Chondrocyte (in vitro differentiated cells): Measurements from ENCODE around the gene EMC1. TPM values are rescaled to one million over a fixed set of nuclear protein-coding genes. Genes with fewer than 3 reads are reported as not detected.
"Not testable (repeated sequence)": the region's sequence is repeated elsewhere in the genome, so short reads cannot be mapped to it uniquely, and the experiment has no call there.

Experiments
- DNase-seq: peaks from one replicate; pipeline ENCODE4 v3.0.0; 2021; ENCODE audit warnings: mixed read lengths, low spot score
- H3K27ac Mint-ChIP-seq: one replicate; pipeline ENCODE4 v1.8.0; 2021; ENCODE audit warnings: mild to moderate bottlenecking, moderate library complexity, mixed read lengths; ENCODE audit not compliant: unreplicated experiment
- H3K27me3 Mint-ChIP-seq: 2 replicates; pipeline ENCODE4 v1.8.0; 2021; ENCODE audit warnings: low read depth, mixed read lengths
- H3K36me3 Mint-ChIP-seq: 2 replicates; pipeline ENCODE4 v1.8.0; 2021; ENCODE audit warnings: low read depth, mixed read lengths
- H3K4me1 Mint-ChIP-seq: 2 replicates; pipeline ENCODE4 v1.8.0; 2021; ENCODE audit warnings: low read depth, mild to moderate bottlenecking, mixed read lengths
- H3K4me3 Mint-ChIP-seq: one replicate; pipeline ENCODE4 v1.8.0; 2021; ENCODE audit warnings: mild to moderate bottlenecking, moderate library complexity, mixed read lengths; ENCODE audit not compliant: unreplicated experiment
- H3K9me3 Mint-ChIP-seq: 2 replicates; pipeline ENCODE4 v1.8.0; 2021; ENCODE audit warnings: low read depth, mixed read lengths
- long read RNA-seq: library from polyadenylated mRNA; stranded (forward); transcript quantifications from one replicate; pipeline ENCODE4 v2.0.0, GENCODE V29; 2021
- total RNA-seq: library from RNA; stranded (reverse); gene quantifications from 3 replicates; pipeline ENCODE4 v1.2.1, GENCODE V29; 2021
- TF ChIP-seq, protein P1 (sequence below): fragments of 200-600 bp; sonication (generic); IDR thresholded peaks from 2 replicates; pipeline ENCODE4 v1.5.0; 2021; ENCODE audit warnings: antibody characterized with exemption, mild to moderate bottlenecking, moderate library complexity

The EMC1 gene
- 51.9 to 55.6 TPM (median 55.2 TPM) in 3 replicates for total RNA-seq
- long read RNA-seq, full-length matches to known transcripts = 115 of 156 reads
- long read RNA-seq, partial matches to known transcripts = 13 of 156 reads
- long read RNA-seq, other reads (novel, unspliced or antisense) = 28 of 156 reads

DNA sequence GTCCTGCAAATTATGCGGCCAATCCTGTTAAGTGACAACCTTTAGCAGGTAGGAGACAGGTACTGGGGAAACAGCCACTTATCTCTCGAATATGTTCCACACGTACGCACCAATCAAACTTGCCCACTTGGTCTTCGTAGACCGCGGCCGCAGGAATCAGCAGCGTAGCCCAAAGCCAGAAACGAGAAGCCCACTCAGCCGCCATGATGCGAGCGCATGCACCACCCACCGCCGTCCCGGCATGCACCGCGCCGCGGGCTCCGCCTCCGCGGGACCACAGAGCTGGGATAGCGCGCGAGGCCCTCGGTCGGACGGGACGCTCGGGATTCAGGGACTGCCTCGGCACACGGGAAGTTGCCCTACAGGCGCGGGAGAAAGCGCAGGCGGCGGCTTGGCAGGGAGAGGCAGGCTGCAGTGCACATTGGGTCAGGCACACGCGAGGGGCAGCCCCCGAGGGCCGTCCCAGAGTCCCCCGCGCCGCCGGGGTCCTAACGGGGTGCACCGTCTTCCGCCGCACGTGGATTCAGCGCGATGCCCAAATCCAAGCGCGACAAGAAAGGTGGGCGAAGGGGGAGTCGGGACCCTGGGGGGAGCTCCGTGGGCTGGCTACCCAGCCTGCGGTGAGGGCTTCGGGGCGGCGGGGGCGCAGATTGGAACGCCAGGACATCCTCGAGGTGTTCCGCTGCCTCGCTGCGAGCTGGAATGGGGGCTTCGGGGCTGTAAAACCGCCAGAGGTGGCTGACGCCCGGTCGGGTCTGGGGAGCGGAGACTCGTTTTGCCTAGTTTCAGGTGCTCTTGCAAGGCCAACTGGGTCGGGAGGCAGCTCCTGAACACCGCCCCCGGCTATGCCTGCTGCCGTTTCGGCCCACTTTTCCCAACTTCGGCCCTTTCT lies at the start of gene EMC1, which contains the start of gene MRTO4:
EMC1 (minus strand) TSS at position 220 of the 892 bp plus-strand sequence; CDS start at position 205, 15 bp downstream.
MRTO4 (plus strand) TSS at position 501 of the 892 bp plus-strand sequence; CDS start at position 532, 31 bp downstream.
- no peaks in the 10 kb centered on the region for H3K27me3 Mint-ChIP-seq
- H3K9me3 Mint-ChIP-seq = no peaks in the 10 kb centered on the region
- H3K4me1 Mint-ChIP-seq = peaks cover 25% of the 10 kb centered on the region
- H3K36me3 Mint-ChIP-seq = no peaks in the 10 kb centered on the region
- H3K27ac Mint-ChIP-seq = peak within 1 kb of the TSS; percentile 96
- H3K4me3 Mint-ChIP-seq = peak within 1 kb of the TSS; percentile 98
- TF ChIP-seq, protein P1, sequence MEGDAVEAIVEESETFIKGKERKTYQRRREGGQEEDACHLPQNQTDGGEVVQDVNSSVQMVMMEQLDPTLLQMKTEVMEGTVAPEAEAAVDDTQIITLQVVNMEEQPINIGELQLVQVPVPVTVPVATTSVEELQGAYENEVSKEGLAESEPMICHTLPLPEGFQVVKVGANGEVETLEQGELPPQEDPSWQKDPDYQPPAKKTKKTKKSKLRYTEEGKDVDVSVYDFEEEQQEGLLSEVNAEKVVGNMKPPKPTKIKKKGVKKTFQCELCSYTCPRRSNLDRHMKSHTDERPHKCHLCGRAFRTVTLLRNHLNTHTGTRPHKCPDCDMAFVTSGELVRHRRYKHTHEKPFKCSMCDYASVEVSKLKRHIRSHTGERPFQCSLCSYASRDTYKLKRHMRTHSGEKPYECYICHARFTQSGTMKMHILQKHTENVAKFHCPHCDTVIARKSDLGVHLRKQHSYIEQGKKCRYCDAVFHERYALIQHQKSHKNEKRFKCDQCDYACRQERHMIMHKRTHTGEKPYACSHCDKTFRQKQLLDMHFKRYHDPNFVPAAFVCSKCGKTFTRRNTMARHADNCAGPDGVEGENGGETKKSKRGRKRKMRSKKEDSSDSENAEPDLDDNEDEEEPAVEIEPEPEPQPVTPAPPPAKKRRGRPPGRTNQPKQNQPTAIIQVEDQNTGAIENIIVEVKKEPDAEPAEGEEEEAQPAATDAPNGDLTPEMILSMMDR = no peak
- DNase-seq = peak; percentile 96

DNA sequence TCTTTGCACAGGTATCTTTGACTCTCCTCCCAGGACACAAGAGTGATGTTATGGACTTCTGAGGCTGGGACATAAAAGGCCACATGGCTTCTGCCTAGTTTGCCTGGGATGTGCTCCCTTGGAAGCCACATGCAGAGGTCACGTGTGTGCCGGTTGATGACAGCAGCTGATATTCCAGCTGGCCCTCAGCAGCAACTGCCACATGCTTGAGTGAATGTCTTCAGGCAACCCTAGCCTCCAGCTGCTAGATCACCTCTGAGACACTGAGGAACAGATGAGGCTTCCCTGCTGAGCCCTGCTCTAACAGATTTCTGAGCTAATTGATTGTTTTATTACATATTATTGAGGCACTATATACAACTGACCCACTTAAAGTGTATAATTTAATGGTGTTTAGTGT lies 48.9 kb upstream of the EMC1 start:
- TF ChIP-seq, protein P1 = no peak
- Mint-ChIP-seq H3K27me3 (no peaks in the 10 kb centered on the region), H3K36me3 (peaks cover 26% of the 10 kb centered on the region), H3K4me1 (no peaks in the 10 kb centered on the region), H3K4me3 (no peak overlapping the region), H3K27ac (no peak overlapping the region), H3K9me3 (peaks cover 5% of the 10 kb centered on the region)
- DNase-seq = no peak

- TF ChIP-seq, protein P1 = no peak
- Mint-ChIP-seq H3K27ac (no peak overlapping the region), H3K9me3 (peaks cover 18% of the 10 kb centered on the region), H3K4me3 (no peak overlapping the region), H3K27me3 (no peaks in the 10 kb centered on the region), H3K4me1 (no peaks in the 10 kb centered on the region), H3K36me3 (peaks cover 12% of the 10 kb centered on the region)
- no peak for DNase-seq
Observed at GRCh38 chr1:19294638-19295037, 43.3 kb upstream of the EMC1 start.

GRCh38 chr1:19289244-19289643 lies 37.9 kb upstream of the EMC1 start:
- H3K4me1 Mint-ChIP-seq = no peaks in the 10 kb centered on the region
- no peak for DNase-seq
- H3K36me3 Mint-ChIP-seq = peaks cover 4% of the 10 kb centered on the region
- H3K27me3 Mint-ChIP-seq = no peaks in the 10 kb centered on the region
- peaks cover 4% of the 10 kb centered on the region for H3K9me3 Mint-ChIP-seq
- no peak overlapping the region for H3K27ac Mint-ChIP-seq
- peak overlapping the region; percentile 49 for H3K4me3 Mint-ChIP-seq
- TF ChIP-seq, protein P1 = no peak

GRCh38 chr1:19288324-19289241 lies 37.3 kb upstream of the EMC1 start, which contains the start of gene AKR7A3:
Gene AKR7A3 (minus strand): TSS chr1:19288770. CDS start chr1:19288709, 61 bp downstream.
- not testable (repeated sequence) for DNase-seq, H3K36me3 Mint-ChIP-seq, H3K4me1 Mint-ChIP-seq, H3K27me3 Mint-ChIP-seq, H3K27ac Mint-ChIP-seq, H3K9me3 Mint-ChIP-seq
- peak within 1 kb of the TSS; percentile 49 for H3K4me3 Mint-ChIP-seq
